ENCODE data around the gene SCN4B.

Gene SCN4B

GRCh38 chr11:118152020-118152551 is 537 bp downstream of the SCN4B start:
- DNase-seq (ENCODE audit: low spot score) = no peak

- DNase-seq (ENCODE audit: low spot score) = no peak
Observed at GRCh38 chr11:118151431-118151830, 1.2 kb downstream of the SCN4B start.

- DNase-seq (ENCODE audit: low spot score) = no peak
Observed at GRCh38 chr11:118149493-118149892, 3.1 kb downstream of the SCN4B start.

- no peak for DNase-seq (ENCODE audit: low spot score)
Observed at GRCh38 chr11:118148856-118149255, 3.8 kb downstream of the SCN4B start.

- no peak for DNase-seq (ENCODE audit: low spot score)
Observed at GRCh38 chr11:118148240-118148639, 4.4 kb downstream of the SCN4B start.

GRCh38 chr11:118147502-118147901 is 5.1 kb downstream of the SCN4B start:
- no peak for DNase-seq (ENCODE audit: low spot score)

GRCh38 chr11:118146554-118146953 is 6.1 kb downstream of the SCN4B start:
- no peak for DNase-seq (ENCODE audit: low spot score)

- DNase-seq (ENCODE audit: low spot score) = peak; percentile 75
Observed at GRCh38 chr11:118145285-118146227, 7.1 kb downstream of the SCN4B start.

- no peak for DNase-seq (ENCODE audit: low spot score)
Observed at GRCh38 chr11:118144301-118145268, 8.0 kb downstream of the SCN4B start.

- no peak for DNase-seq (ENCODE audit: low spot score)
Observed at GRCh38 chr11:118143661-118144185, 8.9 kb downstream of the SCN4B start.

- no peak for DNase-seq (ENCODE audit: low spot score)
Observed at GRCh38 chr11:118142809-118143208, 9.8 kb downstream of the SCN4B start.

- DNase-seq (ENCODE audit: low spot score) = no peak
Observed at GRCh38 chr11:118142081-118142480, 10.5 kb downstream of the SCN4B start.

GRCh38 chr11:118139578-118139977 is 13.0 kb downstream of the SCN4B start:
- no peak for DNase-seq (ENCODE audit: low spot score)

GRCh38 chr11:118138839-118139420 is 13.7 kb downstream of the SCN4B start:
- no peak for DNase-seq (ENCODE audit: low spot score)

- DNase-seq (ENCODE audit: low spot score) = no peak
Observed at GRCh38 chr11:118136801-118137200, 15.8 kb downstream of the SCN4B start.

GRCh38 chr11:118136341-118136740 is 16.3 kb downstream of the SCN4B start:
- no peak for DNase-seq (ENCODE audit: low spot score)

- no peak for DNase-seq (ENCODE audit: low spot score)
Observed at GRCh38 chr11:118135796-118136165, 16.8 kb downstream of the SCN4B start.

- no peak for DNase-seq (ENCODE audit: low spot score)
Observed at GRCh38 chr11:118135051-118135795, 17.4 kb downstream of the SCN4B start.

- DNase-seq (ENCODE audit: low spot score) = no peak
Observed at GRCh38 chr11:118133816-118134215, 18.8 kb downstream of the SCN4B start.

- no peak for DNase-seq (ENCODE audit: low spot score)
Observed at GRCh38 chr11:118132385-118133151, 20.1 kb downstream of the SCN4B start.

Data from kidney capillary endothelial cell (primary cell).